Measurements from ENCODE around the gene HCRT.

The HCRT gene

GRCh38 chr17:42193216-42193968, 8.1 kb upstream of the HCRT start:
- Histone ChIP-seq H2BK120ac (ENCODE audit: low read depth, low read length) (peak overlapping the region; percentile 22), H3K4me1 (ENCODE audit: control insufficient read depth in 2 of 2, insufficient read depth in 1 of 2, low read depth in 1 of 2, low read length in 2 of 2) (peaks cover 2 to 4% of the 10 kb centered on the region in 2 donors), H3K4me3 (ENCODE audit: low read length in 2 of 2) (peak overlapping the region in 1 of 2 donors; percentile 79), H4K8ac (ENCODE audit: low read depth, low read length) (no peak overlapping the region), H2BK15ac (ENCODE audit: low read length) (peak overlapping the region; percentile 89), H3K9me3 (replicated peaks in 1 of 2; ENCODE audit: control insufficient read depth in 2 of 2, insufficient read depth in 1 of 2, low read depth in 1 of 2, low read length in 2 of 2) (no peaks in the 10 kb centered on the region), H2AK5ac (ENCODE audit: low read depth, low read length) (peak overlapping the region; percentile 32), H4K91ac (ENCODE audit: low read depth, low read length, poor library complexity) (no peak overlapping the region), H3K27me3 (ENCODE audit: control insufficient read depth in 3 of 3, insufficient read depth in 3 of 3, low read depth in 1 of 3, low read length in 3 of 3) (no peaks in the 10 kb centered on the region), H3K4me2 (ENCODE audit: insufficient read depth, low read length, poor library complexity, severe bottlenecking) (no peak overlapping the region), H3K18ac (ENCODE audit: low read length) (no peak overlapping the region), H2AFZ (ENCODE audit: low read length) (peak overlapping the region; percentile 95), H3K14ac (ENCODE audit: low read length) (no peak overlapping the region), H2BK5ac (ENCODE audit: low read length) (no peak overlapping the region), H2BK12ac (ENCODE audit: low read length) (no peak overlapping the region), H3K27ac (replicated peaks; ENCODE audit: low read length) (no peak overlapping the region), H3K79me1 (ENCODE audit: low read depth, low read length) (no peaks in the 10 kb centered on the region), H3K4ac (ENCODE audit: low read length) (no peak overlapping the region), H3K9ac (ENCODE audit: low read depth, low read length, poor library complexity) (peak overlapping the region; percentile 39), H3K23ac (ENCODE audit: low read depth, low read length, poor library complexity) (no peak overlapping the region), H3K36me3 (replicated peaks in 1 of 2; ENCODE audit: control insufficient read depth in 2 of 2, insufficient read depth in 2 of 2, low read length in 2 of 2) (no peaks in the 10 kb centered on the region)
- no peak for DNase-seq (ENCODE audit: low spot score)
- no CpG with 5 or more reads among the region's 12 CpGs for WGBS, 2 donors (ENCODE audit: extremely low coverage in 2 of 2, insufficient read length in 2 of 2, insufficient replicate concordance in 1 of 2)

- H3K4me1 ChIP-seq (ENCODE audit: control insufficient read depth in 2 of 2, insufficient read depth in 1 of 2, low read depth in 1 of 2, low read length in 2 of 2), result peaks cover 2 to 4% of the 10 kb centered on the region in 2 donors
- H4K91ac ChIP-seq (ENCODE audit: low read depth, low read length, poor library complexity), result no peak overlapping the region
- peak overlapping the region; percentile 71 for H3K18ac ChIP-seq (ENCODE audit: low read length)
- DNase-seq (ENCODE audit: low spot score), result no peak
- no peak overlapping the region for H3K27ac ChIP-seq (replicated peaks; ENCODE audit: low read length)
- peak overlapping the region; percentile 50 for H2AK5ac ChIP-seq (ENCODE audit: low read depth, low read length)
- no peak overlapping the region for H2BK120ac ChIP-seq (ENCODE audit: low read depth, low read length)
- H2AFZ ChIP-seq (ENCODE audit: low read length), result no peak overlapping the region
- H3K4me2 ChIP-seq (ENCODE audit: insufficient read depth, low read length, poor library complexity, severe bottlenecking), result no peak overlapping the region
- peaks cover 0 to 2% (median 0%) of the 10 kb centered on the region in 3 experiments for H3K27me3 ChIP-seq (ENCODE audit: control insufficient read depth in 3 of 3, insufficient read depth in 3 of 3, low read depth in 1 of 3, low read length in 3 of 3)
- peak overlapping the region; percentile 82 for H2BK12ac ChIP-seq (ENCODE audit: low read length)
- no peak overlapping the region for H3K14ac ChIP-seq (ENCODE audit: low read length)
- peak overlapping the region; percentile 89 for H2BK15ac ChIP-seq (ENCODE audit: low read length)
- no peaks in the 10 kb centered on the region for H3K36me3 ChIP-seq (replicated peaks in 1 of 2; ENCODE audit: control insufficient read depth in 2 of 2, insufficient read depth in 2 of 2, low read length in 2 of 2)
- peak overlapping the region; percentile 23 for H3K4ac ChIP-seq (ENCODE audit: low read length)
- WGBS, 2 donors (ENCODE audit: extremely low coverage in 2 of 2, insufficient read length in 2 of 2, insufficient replicate concordance in 1 of 2), result no CpG with 5 or more reads among the region's 23 CpGs
- no peak overlapping the region for H3K9ac ChIP-seq (ENCODE audit: low read depth, low read length, poor library complexity)
- no peaks in the 10 kb centered on the region for H3K9me3 ChIP-seq (replicated peaks in 1 of 2; ENCODE audit: control insufficient read depth in 2 of 2, insufficient read depth in 1 of 2, low read depth in 1 of 2, low read length in 2 of 2)
- no peak overlapping the region for H2BK5ac ChIP-seq (ENCODE audit: low read length)
- H4K8ac ChIP-seq (ENCODE audit: low read depth, low read length), result no peak overlapping the region
- H3K79me1 ChIP-seq (ENCODE audit: low read depth, low read length), result no peaks in the 10 kb centered on the region
- no peak overlapping the region for H3K4me3 ChIP-seq (ENCODE audit: low read length in 2 of 2)
- H3K23ac ChIP-seq (ENCODE audit: low read depth, low read length, poor library complexity), result no peak overlapping the region
Measured at GRCh38 chr17:42192189-42193126, 7.2 kb upstream of the HCRT start.

GRCh38 chr17:42191275-42191608, 6.0 kb upstream of the HCRT start:
- H3K4me1 ChIP-seq (ENCODE audit: control insufficient read depth in 2 of 2, insufficient read depth in 1 of 2, low read depth in 1 of 2, low read length in 2 of 2), result peaks cover 2 to 8% of the 10 kb centered on the region in 2 donors
- H4K8ac ChIP-seq (ENCODE audit: low read depth, low read length), result no peak overlapping the region
- H3K18ac ChIP-seq (ENCODE audit: low read length), result no peak overlapping the region
- H3K4me2 ChIP-seq (ENCODE audit: insufficient read depth, low read length, poor library complexity, severe bottlenecking), result no peak overlapping the region
- H2BK5ac ChIP-seq (ENCODE audit: low read length), result no peak overlapping the region
- H2AK5ac ChIP-seq (ENCODE audit: low read depth, low read length), result peak overlapping the region; percentile 81
- no peak overlapping the region for H3K23ac ChIP-seq (ENCODE audit: low read depth, low read length, poor library complexity)
- H3K9ac ChIP-seq (ENCODE audit: low read depth, low read length, poor library complexity), result no peak overlapping the region
- H2AFZ ChIP-seq (ENCODE audit: low read length), result no peak overlapping the region
- peaks cover 0 to 2% (median 0%) of the 10 kb centered on the region in 3 experiments for H3K27me3 ChIP-seq (ENCODE audit: control insufficient read depth in 3 of 3, insufficient read depth in 3 of 3, low read depth in 1 of 3, low read length in 3 of 3)
- no peak overlapping the region for H2BK12ac ChIP-seq (ENCODE audit: low read length)
- H4K91ac ChIP-seq (ENCODE audit: low read depth, low read length, poor library complexity), result no peak overlapping the region
- no peak overlapping the region for H3K4ac ChIP-seq (ENCODE audit: low read length)
- H3K4me3 ChIP-seq (ENCODE audit: low read length in 2 of 2), result no peak overlapping the region
- no CpG with 5 or more reads among the region's 5 CpGs for WGBS, 2 donors (ENCODE audit: extremely low coverage in 2 of 2, insufficient read length in 2 of 2, insufficient replicate concordance in 1 of 2)
- no peak overlapping the region for H2BK15ac ChIP-seq (ENCODE audit: low read length)
- DNase-seq (ENCODE audit: low spot score), result no peak
- no peaks in the 10 kb centered on the region for H3K79me1 ChIP-seq (ENCODE audit: low read depth, low read length)
- no peaks in the 10 kb centered on the region for H3K9me3 ChIP-seq (replicated peaks in 1 of 2; ENCODE audit: control insufficient read depth in 2 of 2, insufficient read depth in 1 of 2, low read depth in 1 of 2, low read length in 2 of 2)
- H3K14ac ChIP-seq (ENCODE audit: low read length), result no peak overlapping the region
- H2BK120ac ChIP-seq (ENCODE audit: low read depth, low read length), result no peak overlapping the region
- no peak overlapping the region for H3K27ac ChIP-seq (replicated peaks; ENCODE audit: low read length)
- no peaks in the 10 kb centered on the region for H3K36me3 ChIP-seq (replicated peaks in 1 of 2; ENCODE audit: control insufficient read depth in 2 of 2, insufficient read depth in 2 of 2, low read length in 2 of 2)
